CD4-positive, alpha-beta T cell treated with Interleukin-4 for 4 hours (primary cell): ENCODE data around the gene CLECL1.

Experiments used
- DNase-seq: peaks from one replicate; pipeline ENCODE4 v3.0.0-alpha.2; 2020

The CLECL1 gene

GRCh38 chr12:9732921-9733461 lies at the start of gene CLECL1:
Gene CLECL1 (minus strand): TSS chr12:9733097.
- DNase-seq, result peak; percentile 28

GRCh38 chr12:9781360-9781759 lies 48.5 kb upstream of the CLECL1 start:
- DNase-seq, result no peak

GRCh38 chr12:9779209-9779608 lies 46.3 kb upstream of the CLECL1 start:
- DNase-seq, result no peak

- no peak for DNase-seq
Observed at GRCh38 chr12:9776781-9777180, 43.9 kb upstream of the CLECL1 start.

- DNase-seq, result no peak
Observed at GRCh38 chr12:9773216-9773877, 40.5 kb upstream of the CLECL1 start.

GRCh38 chr12:9763025-9763424 lies 30.1 kb upstream of the CLECL1 start:
- no peak for DNase-seq

GRCh38 chr12:9762369-9762768 lies 29.5 kb upstream of the CLECL1 start:
- no peak for DNase-seq

GRCh38 chr12:9761419-9761781 lies 28.5 kb upstream of the CLECL1 start:
- DNase-seq, result peak; percentile 86

GRCh38 chr12:9760699-9761418 lies 28.0 kb upstream of the CLECL1 start, which contains the start of gene CD69:
Gene CD69 (minus strand): TSS chr12:9760901. CDS start chr12:9760820, 81 bp downstream.
- DNase-seq, result peak; percentile 95

GRCh38 chr12:9760120-9760519 lies 27.2 kb upstream of the CLECL1 start:
- DNase-seq, result peak; percentile 33

GRCh38 chr12:9759694-9760093 lies 26.8 kb upstream of the CLECL1 start:
- DNase-seq, result no peak

GRCh38 chr12:9758119-9758518 lies 25.2 kb upstream of the CLECL1 start:
- no peak for DNase-seq

- DNase-seq, result no peak
Observed at GRCh38 chr12:9757433-9758025, 24.6 kb upstream of the CLECL1 start.

GRCh38 chr12:9756706-9757105 lies 23.8 kb upstream of the CLECL1 start:
- DNase-seq, result no peak

- no peak for DNase-seq
Observed at GRCh38 chr12:9756170-9756569, 23.3 kb upstream of the CLECL1 start.

GRCh38 chr12:9755567-9755966 lies 22.7 kb upstream of the CLECL1 start:
- no peak for DNase-seq

GRCh38 chr12:9755035-9755434 lies 22.1 kb upstream of the CLECL1 start:
- DNase-seq, result no peak

- no peak for DNase-seq
Observed at GRCh38 chr12:9754099-9754927, 21.4 kb upstream of the CLECL1 start.

GRCh38 chr12:9753498-9753897 lies 20.6 kb upstream of the CLECL1 start:
- no peak for DNase-seq

GRCh38 chr12:9753073-9753472 lies 20.2 kb upstream of the CLECL1 start:
- DNase-seq, result no peak

GRCh38 chr12:9752145-9752933 lies 19.4 kb upstream of the CLECL1 start:
- DNase-seq, result no peak
